NCI-H2107 (cell line): ENCODE results near the gene RTL10.

Experiments used
- DNase-seq: peaks from one replicate; lab custom pipeline; 2025; lab: John Stamatoyannopoulos, UW

Gene RTL10

DNA sequence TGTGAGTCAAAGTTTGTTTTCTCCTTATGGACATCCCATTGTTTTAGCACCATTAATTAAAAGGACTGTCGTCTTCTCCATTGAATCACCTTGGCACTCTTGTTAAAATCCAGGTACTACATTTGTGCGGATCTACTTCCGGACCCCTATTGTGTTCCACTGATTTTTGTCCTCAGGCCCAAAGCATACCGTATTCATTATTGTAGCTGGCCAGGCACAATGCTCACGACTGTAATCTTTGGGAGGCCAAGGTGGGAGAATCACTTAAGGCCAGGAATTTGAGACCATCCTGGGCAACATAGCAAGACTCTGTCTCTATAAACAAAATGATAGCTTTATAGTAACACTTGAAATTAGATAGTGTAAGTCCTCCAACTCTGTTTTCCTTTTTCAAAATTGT is 8.9 kb upstream of the RTL10 start:
- no peak for DNase-seq

DNA sequence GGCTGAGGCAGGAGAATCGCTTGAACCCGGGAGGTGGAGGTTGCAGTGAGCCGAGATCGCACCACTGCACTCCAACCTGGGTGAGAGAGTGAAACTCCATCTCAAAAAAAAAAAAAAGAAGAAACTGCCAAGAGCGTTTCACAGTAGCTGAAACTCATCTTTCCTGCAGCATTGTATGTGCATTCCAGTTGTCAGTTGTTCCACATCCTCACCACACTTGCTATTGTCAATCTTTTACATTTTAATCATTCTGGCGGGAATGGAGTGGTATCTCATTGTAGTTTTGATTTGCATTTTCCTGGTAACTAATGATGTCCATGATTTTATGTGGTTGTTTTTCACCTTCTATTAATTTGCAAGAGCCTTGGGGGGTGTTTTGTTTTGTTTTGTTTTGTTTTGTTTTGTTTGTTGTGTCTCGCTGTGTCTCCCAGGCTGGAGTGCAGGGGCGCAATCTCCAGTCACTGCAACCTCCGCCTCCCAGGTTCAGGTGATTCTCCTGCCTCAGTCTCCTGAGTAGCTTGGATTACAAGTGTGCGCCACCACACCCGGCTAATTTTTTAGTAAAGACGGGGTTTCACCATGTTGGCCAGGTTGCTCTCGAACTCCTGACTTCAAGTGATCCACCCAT is 8.1 kb upstream of the RTL10 start:
- no peak for DNase-seq

- DNase-seq, result no peak
These were observed 5.3 kb upstream of the RTL10 start for GRCh38 chr22:19859861-19860510.

DNA sequence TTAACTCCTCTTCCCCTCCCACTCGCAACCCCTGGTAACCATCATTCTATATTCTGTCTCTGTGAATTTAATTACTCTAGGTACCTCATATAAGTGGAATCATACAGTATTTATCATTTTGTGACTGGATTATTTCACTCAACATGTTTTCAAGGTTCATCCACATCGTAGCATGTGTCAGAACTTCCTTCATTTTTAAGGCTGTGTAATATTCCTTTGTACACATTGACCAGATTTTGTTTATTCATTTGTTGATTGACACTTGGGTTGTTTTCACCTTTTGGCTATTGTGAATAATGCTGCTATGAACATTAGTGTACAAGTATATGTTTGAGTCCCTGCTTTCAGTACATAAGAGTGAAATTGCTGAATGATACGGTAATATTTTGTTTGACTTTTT is 2.7 kb upstream of the RTL10 start:
- DNase-seq, result no peak

DNA sequence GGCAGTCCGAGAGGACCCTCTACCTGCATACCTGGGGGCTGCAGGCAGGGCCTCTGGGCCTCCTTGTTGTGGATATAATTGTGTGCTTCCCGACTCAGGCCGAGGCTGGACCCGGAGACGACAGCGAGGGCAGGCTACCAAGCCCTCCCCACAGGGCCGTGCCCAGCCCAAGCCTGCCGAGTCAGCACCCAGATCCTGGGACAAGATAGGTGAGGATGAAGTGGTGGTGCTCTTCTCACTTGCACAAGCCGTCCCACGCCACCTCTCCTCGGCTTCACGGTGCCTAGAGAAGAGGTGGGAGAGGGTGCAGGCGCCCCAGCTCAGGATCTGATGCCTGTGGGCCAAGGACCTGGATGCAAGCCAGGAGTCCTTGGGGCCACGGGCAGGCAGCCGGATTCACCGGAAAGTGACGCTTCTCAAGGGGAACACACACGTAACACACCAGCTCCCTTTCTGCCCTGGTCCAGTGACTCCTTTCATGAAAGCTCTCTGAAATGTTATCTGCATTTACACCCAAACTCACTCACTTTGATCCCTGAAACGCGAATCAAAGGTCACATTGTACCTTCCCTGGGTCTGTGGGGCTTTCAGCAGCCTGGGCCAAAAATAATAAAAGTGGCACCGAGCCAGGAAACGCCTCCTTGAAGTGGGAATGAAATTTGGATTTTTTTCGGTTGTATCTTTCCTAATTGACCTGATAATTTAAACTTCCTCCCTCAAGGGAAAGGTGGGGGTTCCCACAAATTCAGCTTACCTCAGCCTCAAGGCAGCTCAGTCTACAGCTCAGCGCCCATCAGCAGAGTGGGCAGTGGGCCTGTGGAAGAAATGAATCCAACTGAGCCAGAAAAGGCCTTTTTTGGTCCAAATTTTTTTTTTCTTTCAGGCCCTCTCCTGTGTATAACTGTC is 1.1 kb upstream of the RTL10 start:
- peak; percentile 27 for DNase-seq

DNA sequence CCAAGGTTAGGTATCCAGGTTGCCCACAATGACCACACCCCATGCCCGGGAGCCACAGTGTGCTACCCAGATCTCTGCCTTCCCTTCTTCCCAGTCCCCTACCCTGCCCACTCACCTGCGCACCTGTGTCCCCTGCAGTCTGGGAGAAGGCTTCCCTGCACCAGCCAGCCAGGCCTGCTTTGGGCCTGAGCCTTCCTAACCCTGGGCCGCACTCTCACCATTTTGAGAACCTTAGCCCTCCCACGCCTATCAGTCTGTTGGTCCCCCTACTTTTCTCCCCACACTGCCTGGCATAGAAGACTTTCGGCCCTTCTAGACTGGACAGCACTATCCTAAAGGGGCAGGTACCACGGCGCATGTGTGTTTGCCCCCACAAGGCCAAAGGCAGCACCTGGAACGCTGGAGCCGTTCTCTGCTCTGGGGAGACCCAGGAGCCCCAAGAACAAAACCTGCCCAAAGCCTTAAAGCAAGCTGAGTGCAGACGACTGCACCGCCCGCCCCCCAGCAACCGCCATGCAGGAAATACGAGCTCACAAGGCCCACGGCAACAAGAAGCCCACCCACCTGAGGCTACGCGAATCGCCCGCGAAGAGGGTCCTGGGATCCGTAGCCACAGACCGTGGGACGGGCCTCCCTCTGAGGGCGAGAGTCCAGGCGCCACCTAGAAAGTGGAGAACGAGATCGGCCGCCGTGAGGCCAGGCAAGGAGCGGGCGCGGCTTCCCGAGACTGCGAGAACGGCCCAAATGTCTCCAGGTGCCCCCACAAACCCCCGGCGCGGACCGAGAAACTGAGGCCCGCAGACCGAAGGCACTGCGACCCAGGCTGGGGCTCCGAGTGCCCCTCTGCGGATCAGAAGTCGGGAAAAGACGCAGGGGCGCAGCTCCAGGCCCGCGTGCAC is 546 bp downstream of the RTL10 start:
- DNase-seq, result no peak

DNA sequence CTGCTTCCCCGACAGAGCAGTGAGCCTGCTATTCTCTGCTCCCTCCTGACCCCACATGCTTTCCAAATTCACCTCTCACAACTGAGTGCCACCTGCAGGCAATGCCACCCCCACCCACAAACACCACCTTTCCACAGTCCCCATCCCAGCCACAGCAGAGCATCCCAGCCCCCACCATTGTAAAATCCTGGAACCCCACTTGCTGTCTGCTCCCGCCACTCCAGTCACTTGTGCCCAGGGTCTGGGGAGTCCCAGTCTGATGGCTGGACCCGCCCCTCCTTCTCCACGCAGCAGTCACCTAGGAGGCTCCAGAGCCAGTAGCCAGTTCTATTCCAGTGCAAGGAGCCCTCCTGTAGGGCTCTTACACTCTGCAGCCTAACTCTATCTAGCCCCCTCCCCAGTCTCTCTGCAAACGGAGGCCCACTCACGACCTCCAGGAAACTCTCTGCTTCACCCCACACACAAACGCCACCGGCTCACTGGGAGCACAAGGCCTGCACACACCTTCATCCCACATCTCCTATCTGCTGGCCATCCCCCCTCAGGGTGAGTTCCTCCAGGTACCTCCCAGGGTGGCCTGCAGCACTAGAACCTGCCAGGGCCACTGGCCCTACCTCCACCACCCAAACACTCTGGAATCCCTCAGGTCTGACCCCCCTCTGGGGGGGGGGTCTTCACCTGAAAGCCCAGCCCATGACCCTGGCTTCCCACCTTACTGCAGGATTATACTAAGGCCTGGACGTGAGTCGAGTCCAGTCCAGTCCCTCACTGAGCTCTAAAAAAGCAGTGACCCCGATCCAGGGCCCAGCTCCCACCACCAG is 1.4 kb downstream of the RTL10 start:
- no peak for DNase-seq

DNA sequence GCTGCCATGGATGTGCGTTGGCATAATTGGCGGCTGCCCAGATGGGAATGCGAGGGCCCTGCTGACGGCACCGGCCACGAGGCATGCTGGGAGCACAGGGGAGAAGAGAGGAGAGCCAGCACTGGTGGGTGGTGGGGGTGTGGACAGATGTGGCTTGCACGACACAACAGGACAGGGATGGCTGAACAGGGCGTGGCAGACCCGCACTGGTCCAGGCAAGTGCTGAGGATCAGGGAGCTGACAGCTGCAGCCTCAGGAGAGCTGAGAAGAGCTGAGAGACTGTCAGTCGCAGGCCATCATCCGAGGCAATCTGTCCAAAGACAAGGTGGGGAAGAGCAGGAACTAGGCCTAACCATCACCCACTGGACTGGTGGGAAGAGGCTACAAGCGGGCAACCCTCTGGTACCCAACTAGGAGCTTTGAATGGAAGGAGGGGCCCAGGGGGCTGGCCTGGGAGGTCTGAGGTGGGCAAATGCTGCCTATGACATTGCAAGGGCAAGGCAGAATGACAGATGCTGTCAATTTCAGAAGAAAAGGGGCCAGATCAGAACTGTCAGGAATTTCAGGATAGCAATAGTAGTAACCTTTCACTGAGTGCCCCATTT is 2.4 kb downstream of the RTL10 start:
- DNase-seq, result no peak

DNA sequence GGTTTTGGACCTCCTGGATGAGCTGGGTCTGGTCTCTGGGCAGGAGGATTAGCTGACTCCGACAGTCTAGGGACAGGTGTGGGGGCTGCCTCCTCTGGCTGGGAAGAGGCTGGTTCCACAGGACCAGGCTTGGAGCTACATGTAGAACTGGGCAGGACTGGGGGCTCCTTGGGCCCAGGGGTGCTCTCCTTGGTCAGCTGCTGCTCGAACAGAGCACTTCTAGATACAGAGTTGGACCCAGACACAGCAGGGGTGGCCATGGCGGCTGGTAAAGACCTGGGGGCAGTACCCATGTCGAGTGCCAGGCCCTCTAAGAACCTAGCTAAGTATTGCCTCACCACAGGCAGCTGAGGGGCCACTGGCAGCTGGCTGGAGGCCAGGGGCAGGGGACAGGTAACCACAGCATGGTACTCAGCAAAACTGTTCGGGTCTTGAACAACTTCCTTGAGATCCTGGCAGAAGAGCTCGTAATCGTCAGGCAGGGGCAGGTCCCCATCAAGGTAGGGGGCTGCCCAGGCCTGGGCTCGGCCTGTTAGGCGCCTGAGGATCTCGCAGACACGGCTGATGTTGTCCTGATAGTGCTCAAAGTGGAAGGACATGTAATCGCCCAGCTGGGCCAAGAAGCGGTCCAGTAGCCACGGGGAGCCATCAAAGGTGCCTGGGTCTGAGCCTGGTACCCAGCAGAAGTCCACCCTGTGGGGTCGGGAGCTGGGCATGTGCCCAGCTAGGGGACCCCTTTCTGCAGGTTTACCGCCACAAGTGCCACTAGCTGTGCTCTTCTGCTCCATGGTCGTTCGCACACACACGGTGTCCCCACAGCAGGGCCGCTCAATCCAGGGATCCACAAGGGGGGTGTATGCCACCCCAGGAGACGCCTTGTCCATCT is 3.1 kb downstream of the RTL10 start:
- no peak for DNase-seq

DNA sequence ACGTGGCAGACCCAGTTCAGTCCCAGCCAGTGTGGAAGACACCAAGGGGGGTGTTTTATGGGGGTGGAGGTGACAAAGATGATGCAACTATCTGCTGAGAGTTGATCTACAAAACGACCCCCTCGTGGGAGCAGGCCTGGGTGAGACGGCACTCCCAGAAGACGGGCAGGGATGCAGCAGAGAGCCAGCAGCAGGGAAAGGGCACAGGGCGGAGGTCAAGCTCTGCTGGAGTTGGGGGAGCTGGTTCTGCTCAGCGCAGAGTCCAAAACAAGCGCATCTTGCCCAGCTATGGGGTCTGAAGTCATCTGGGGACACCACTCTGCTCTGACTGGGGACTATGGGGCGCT is 3.9 kb downstream of the RTL10 start:
- DNase-seq, result no peak

- no peak for DNase-seq
These were observed 4.6 kb downstream of the RTL10 start for GRCh38 chr22:19849835-19850762.

- no peak for DNase-seq
These were observed 6.1 kb downstream of the RTL10 start for GRCh38 chr22:19848298-19849224.

DNA sequence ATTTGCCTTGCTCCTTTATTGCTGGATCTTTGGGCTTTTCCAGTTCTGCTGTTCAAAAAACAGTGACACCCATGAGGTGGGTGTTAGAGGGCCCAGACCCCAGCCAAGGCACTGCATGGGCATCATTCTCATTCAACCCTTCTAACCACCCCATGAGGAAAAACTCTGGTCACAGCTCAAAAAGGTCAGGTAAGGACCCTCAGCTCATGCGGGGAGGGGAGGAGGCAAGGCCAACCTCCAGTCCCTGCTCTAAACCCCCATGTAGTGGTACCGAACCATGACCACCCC is 7.4 kb downstream of the RTL10 start:
- no peak for DNase-seq

- DNase-seq, result no peak
These were observed 7.9 kb downstream of the RTL10 start for GRCh38 chr22:19846620-19847344.

DNA sequence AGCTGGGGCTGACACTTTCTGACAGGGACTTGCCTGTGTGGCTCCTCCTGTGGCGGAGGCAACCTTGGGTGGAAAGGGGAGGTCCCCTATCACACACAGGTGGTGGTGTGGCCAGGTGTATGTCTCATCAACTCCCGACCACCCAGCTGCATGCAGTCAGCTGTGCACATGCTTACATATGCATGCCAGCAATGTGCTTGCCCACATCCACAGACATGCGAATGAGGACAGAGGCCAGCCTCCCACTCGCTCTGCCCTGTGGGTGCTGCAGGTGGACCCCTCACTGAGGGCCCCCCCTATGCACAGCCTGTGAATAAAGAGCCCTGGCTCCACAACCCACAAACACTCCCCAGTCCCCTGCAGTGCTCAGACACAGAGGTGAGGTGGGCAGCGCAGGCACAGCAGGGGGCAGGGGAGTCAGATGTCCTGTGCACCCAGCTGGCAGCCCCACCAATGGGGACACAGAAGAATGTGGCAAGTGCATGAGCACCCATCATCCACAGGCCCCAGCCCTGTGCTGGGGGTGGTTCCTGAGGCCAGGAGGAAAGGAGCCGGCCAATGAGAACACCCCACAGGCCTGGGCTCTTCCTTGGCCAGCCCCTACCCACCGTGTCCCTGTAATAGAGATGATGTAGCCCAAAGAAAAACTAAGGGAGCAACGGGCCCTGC is 9.5 kb downstream of the RTL10 start:
- DNase-seq, result no peak

- DNase-seq, result no peak
These were observed 10.2 kb downstream of the RTL10 start for GRCh38 chr22:19844377-19845053.
